ENCODE data around the gene PDE6A.

GRCh38 chr5:149938791-149939358, 5.7 kb downstream of the PDE6A start:
- no peak for TF ChIP-seq CTCF (IDR thresholded peaks at IDR 0.05 in 2 of 3, conservative IDR thresholded peaks at IDR 0.05 in 1 of 3; ENCODE audit: insufficient read depth in 2 of 3, low read depth in 1 of 3, low read length in 3 of 3)
- TF ChIP-seq, protein P1, sequence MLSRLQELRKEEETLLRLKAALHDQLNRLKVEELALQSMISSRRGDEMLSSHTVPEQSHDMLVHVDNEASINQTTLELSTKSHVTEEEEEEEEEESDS (CRISPR knock-in tag; IDR thresholded peaks at IDR 0.05) = no peak
